NCI-H460 (cell line): ENCODE data around the gene POLG. TPM values are rescaled to one million over a fixed set of nuclear protein-coding genes. Genes with fewer than 3 reads are reported as not detected.

Source experiments
- DNase-seq: peaks from one replicate; pipeline ENCODE4 v3.0.0-alpha.2; 2016; ENCODE audit warnings: low read depth; ENCODE audit errors: extremely low read depth
- total RNA-seq: library from RNA; depleted of rRNA; stranded (reverse); fragments of >200 nt; shearing (Covaris generic); gene quantifications from 2 replicates; pipeline ENCODE4 v1.2.3, GENCODE V29; 2014

Gene POLG
- total RNA-seq, 1 experiment from 2014 or later = 30.5 TPM

DNA sequence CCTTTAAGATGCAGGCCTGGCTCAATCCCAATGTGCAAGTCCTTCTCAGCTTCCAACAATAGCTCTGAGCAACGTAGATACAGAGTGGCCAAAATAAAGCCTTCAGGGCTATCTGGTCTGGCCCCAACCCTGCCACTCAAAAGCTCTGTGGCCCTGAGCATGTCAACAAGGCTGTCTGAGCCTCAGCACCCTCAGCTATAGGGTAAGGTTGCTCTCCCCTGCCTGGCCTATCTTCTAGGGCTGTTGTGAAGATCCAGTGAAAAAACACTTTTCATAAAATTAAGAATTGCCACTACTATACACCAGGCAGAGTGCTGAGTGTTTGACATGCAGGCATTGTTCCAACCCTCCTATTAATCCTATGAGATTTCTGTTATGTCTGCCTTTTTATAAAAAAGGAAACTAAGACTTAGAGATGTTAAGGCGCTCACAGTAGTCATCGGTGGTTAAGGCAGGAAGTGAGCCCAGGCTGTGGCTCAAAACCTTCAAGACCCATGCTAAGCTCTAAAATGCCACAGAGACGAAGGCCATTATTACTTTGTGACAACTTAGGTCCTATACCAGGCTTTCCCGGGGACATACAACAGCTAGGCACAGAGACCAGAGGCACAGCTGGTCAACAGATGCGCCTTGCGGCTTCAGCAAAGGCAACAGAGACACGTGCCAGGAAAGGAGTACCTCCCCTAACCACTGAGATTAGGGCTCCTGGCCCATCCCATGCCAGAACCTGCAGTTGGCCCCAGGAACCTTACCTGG is 5.1 kb downstream of the POLG start:
- no peak for DNase-seq

DNA sequence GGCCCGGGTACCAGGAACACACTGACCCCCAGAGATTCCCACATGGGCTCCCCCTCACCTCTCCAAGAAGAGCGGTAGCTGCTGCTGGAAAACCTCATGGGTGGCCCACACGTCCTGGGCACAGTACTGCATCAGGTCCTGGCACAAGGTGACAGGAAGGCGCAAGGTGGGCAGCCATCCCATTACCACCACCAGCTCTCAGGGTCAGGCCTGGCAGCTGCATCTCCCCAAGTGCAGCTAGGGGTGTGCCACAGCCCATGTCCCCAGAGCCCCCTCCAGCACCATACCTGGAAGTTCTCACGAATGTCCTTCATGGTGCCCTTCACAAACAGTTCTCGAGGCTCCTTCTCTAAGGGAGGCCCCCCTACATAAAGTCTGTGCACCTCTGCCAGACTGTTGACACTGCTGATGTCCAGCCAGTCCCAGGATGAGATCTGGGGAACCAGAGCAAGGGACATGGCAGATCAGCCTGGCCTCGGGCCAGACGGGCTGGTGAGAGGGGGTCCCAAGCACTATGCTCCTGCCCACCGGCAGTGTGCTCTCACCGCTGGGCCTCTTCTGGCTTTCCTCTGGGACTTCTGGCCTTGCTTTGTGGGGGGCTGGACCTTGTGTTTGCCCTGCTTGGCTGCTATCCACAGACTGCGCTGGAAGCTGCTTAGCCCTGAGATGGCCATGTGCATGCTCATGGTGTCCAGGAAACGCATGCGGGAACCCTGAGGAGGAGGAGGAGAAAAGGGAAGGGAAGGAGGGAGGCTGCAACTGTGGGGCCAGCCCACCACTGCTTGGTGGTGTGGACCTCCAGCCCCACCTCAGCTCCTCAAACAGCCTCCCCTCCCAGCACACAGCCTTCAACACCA is 6.0 kb downstream of the POLG start:
- no peak for DNase-seq

DNA sequence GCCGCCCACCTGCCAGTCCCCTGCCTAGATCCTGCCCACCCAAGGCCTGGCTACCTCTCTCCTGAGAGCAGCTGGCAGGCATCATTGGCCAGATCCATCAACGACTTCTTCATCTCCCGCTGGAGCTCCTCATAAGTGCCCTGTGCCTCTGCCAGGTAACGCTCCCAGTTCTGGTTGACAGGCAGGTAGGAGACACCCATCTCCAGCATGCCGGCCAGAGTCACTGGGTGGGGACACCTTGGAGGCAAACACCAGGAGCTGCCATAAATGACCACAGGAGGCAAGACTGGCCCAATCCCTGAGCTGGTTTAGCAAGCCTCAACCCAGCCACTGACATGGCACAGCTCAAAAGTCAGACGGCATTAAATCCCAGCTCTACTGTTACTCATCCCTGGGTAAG is 7.5 kb downstream of the POLG start:
- DNase-seq = no peak

DNA sequence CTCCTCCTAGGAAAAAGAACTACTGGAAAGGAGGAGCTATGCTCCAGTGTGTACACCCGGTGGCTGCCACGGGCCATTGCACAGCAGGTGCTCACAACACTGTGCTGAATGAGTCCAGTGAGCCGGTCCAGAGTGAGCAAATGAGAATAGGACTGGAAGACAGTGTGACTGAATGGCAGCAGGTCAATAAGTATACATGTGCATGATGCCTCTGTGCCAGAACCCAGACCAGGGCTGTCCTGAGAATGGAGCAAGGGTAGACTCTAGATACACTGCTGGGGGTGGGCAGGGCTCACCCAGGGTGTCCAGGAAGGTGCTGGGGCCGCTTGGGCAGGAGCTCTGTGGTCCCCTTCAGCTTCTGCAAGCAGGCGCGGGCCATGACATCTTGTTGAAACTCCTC is 8.3 kb downstream of the POLG start:
- DNase-seq = no peak

DNA sequence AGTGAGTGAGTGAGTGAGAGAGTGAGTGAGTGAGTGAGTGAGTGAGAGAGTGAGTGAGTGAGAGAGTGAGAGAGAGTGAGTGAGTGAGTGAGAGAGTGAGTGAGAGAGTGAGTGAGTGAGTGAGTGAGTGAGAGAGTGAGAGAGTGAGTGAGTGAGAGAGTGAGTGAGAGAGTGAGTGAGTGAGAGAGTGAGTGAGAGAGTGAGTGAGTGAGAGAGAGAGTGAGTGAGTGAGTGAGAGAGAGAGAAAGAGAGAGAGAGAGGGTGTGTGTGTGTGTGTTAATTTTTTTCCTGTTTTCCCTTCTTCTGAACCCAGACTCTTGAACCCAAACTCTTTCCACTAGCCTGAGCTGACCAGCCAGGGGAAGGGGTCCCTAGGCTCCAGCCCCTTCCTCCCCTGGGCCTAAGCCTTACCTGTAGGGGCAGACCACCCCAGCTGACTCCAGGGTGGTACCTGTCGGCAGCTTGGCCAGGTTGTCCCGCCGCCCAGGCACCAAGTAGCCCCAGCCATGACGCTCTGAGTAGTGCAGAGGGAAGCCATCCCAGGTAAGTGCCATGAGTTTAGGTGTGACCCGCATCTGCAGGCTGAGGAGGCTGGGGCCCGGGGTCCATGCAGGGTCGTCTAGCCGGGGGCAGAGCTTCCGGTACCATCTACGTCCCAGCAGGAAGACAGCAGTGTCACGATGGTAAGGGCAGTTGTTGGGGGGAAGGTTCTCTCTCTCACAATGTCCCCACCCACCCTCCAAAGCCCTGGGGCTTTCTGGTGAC is 9.4 kb downstream of the POLG start:
- no peak for DNase-seq

DNA sequence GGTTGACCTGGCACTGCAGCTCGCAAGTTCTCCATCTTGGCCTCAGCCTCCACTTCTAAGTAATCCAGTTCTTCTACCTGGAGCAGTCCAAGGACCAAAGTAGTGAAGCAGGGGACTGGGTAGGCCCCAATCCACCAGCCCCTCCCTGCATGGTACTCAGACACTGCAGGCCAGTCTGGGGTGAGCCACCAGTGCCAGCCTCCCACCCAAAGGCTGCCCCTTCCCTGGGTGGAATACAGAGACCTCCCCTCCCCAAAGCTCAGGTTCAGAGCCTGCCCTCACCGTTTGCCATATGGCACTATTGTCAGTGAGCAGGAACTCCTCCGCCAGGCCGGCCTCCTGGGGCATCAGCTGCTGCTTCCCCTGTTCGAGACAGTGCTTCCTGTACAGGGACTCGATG is 10.8 kb downstream of the POLG start:
- no peak for DNase-seq

GRCh38 chr15:89322822-89323221 is 11.8 kb downstream of the POLG start:
- no peak for DNase-seq

DNA sequence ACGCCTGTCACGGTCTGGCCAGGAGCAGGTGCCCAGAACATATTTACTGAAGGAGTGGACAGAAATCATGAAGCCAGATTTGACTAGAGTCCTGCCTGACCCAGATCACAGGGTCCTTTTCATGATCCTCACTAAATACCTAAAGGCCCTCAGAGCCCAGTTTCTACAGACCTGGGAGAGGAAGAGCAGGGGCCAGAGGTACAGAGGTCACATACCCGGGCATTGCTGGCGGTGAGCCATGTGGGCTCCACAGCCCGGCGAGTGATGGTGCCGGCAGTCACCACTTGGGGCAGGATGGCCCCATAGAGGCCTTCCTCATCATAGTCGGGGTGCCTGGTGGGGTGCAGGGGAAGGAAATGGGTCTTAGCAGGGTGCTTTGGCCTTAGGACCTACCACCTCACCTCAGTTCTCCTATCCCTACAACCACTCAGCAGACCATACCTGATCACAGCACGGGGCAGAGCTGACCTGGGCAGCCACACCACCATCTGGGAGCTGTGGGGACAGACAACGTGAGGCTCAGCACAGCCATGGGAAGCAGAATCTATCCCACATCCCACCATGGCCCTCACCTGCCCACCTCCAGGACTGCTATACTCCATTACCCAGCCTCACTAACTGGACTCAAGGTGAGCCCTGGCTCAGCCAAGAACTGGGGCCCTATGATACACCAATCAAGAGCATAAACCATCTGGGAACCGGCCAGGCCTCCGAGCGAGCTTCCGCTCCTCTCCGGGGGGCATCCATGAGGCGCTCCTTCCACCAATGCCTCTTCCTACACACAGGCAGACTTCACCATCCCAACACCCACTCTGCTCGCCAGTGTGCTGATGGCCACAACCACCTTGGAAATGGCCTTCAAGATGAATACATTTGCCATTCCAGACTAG is 12.9 kb downstream of the POLG start:
- DNase-seq = no peak

- DNase-seq = no peak
Observed at GRCh38 chr15:89320200-89320599, 14.4 kb downstream of the POLG start.

DNA sequence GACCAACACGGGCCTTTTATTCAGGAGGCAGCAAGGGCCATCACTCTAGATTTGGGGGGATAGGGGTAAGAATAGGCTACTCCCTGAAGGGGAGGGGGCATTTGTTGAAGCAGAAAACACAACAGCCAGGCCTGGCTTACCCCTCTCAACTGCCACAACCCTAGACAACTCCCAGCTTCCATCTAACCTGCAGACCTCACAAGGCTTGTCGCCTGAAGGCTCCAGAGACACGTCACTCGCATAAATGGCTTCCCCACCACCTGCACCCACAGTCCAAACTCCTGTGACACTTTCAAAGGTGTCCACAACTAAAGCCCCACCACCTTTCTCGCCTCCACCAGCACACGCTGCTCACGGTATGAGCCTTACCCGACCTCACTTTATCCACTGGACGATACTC is 14.9 kb downstream of the POLG start:
- DNase-seq = no peak

DNA sequence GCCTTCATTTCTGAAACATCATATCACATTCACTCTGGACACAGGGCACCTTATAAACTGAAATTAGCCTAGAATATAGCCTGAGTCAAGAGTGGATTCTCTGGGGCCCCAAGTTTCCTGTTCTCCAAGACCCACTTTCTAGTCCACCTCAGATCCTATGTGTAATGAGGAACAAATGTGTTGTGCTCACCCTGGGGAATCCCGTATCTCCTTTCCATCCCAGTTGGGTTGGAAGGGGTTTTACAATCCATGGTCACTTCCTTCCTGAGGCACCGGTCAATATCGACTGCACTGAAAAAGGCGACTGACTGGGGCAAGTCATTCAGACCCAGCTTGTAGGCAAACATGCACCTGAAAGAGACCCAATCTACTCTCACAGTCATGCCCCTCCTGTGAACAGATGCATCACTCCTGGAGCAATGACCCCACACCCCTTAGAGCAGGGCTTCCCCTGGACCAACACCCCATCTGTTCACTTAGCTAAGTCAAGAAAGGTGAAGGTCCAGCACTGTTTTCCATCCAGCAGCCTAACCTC is 17.4 kb downstream of the POLG start:
- DNase-seq = no peak

DNA sequence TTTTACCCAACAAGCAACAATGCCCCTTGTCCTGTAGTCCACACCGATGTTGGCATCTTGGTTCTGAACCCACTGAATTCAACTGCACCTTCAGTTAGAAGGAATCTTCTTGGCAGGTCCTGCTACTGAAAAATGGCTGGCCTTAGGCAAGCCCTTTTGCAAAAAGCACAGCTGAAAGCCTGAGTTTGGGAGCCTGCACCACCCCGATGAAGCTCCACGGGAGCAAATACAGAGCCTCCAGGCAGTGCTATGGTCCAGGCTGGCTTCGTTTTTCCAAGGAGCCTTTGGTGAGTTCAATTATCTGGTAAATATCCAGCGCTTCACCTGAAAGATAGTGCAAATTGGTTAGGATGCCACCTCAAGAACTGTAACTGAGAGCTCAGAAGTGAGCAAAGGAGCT is 18.1 kb downstream of the POLG start:
- DNase-seq = no peak

GRCh38 chr15:89315375-89315929 is 19.2 kb downstream of the POLG start:
- DNase-seq = no peak

GRCh38 chr15:89309993-89310392 is 24.6 kb downstream of the POLG start:
- no peak for DNase-seq

- DNase-seq = no peak
Observed at GRCh38 chr15:89308236-89308635, 26.4 kb downstream of the POLG start.

DNA sequence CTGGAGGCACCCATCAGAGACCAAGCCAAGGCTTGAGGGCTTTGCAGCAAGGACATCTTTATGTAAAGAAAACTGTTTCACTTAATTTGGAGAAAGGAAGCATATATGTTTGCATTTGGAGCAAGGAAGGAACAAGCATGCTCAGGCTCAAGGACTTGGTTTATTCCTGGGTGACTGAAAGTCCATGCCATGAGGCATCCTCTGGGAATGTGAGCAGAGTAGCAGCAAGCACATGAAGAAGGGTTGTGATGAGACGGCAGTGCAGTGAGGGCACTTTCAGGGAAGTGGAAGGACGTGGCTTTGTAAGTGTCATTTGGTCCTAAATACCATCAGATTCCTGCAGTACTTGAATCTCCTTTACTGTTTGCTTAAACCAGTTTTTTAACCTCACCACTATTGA is 26.8 kb downstream of the POLG start:
- DNase-seq = no peak

GRCh38 chr15:89307046-89307587 is 27.5 kb downstream of the POLG start:
- no peak for DNase-seq

GRCh38 chr15:89305395-89305794 is 29.2 kb downstream of the POLG start:
- no peak for DNase-seq

DNA sequence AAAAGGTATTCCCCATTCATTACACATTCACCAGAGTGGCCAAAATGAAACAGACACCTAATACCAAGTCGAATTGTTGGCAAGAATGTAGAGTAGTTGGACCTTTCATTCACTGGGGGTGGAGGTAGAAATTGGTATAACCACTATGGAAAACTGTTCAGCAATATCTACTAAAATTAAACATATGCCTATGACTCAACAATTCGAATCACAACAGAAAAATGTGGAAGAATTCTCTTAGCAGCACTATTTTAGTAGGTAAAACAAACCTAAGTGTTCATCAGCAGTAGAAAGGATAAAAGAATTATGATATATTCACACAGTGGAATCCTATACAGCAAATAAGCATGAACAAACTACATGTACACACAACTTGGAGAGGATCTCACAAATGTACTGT is 30.6 kb downstream of the POLG start:
- DNase-seq = no peak
